Hippocampal formation (tissue), 2 donors: ENCODE data around the gene FIP1L1.
A peak's percentile ranks its signal among the peaks of the same experiment; 100 is the strongest.
"Not testable (repeated sequence)": the region's sequence is repeated elsewhere in the genome, so short reads cannot be mapped to it uniquely, and the experiment has no call there.

Source experiments
- DNase-seq, 2 donors: peaks; one replicate each; lab custom pipeline; 2025; lab: John Stamatoyannopoulos, UW

The FIP1L1 gene, protein sequence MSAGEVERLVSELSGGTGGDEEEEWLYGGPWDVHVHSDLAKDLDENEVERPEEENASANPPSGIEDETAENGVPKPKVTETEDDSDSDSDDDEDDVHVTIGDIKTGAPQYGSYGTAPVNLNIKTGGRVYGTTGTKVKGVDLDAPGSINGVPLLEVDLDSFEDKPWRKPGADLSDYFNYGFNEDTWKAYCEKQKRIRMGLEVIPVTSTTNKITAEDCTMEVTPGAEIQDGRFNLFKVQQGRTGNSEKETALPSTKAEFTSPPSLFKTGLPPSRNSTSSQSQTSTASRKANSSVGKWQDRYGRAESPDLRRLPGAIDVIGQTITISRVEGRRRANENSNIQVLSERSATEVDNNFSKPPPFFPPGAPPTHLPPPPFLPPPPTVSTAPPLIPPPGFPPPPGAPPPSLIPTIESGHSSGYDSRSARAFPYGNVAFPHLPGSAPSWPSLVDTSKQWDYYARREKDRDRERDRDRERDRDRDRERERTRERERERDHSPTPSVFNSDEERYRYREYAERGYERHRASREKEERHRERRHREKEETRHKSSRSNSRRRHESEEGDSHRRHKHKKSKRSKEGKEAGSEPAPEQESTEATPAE

DNA sequence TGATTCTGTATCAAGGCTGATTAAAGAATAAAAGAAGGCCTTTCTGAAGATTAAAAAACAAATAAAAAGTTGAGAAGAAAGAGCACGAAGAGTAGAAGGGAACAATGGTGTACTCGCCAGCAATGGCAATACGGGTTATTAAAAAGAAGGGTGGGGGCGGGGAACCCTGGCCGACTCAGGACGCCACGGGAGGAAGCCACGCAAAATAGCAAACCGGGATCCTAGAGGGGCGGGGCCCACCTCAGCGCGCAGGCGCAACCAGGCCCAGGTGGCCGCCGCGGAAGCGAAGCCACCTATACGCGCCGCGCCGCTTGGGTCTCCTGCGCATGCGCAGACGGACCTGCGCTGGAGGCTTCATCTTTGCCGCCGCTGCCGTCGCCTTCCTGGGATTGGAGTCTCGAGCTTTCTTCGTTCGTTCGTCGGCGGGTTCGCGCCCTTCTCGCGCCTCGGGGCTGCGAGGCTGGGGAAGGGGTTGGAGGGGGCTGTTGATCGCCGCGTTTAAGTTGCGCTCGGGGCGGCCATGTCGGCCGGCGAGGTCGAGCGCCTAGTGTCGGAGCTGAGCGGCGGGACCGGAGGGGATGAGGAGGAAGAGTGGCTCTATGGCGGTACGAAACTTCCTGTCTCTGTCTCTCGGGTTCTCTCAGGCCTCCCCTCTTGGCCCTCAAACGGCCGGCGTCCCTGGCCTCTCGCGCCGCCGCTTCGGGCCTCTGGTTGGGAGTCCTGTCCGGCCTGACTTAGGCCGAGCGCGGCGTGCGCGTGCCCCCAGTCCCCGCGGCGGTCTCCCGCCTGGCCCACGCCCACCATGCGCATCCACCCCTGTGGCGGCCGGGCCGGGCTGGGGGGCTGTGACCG is at the start of gene FIP1L1:
FIP1L1 (plus strand) TSS at position 323 of the 852 bp plus-strand sequence; CDS start at position 521, 198 bp downstream.
- DNase-seq = peak; percentile 75 to 84

DNA sequence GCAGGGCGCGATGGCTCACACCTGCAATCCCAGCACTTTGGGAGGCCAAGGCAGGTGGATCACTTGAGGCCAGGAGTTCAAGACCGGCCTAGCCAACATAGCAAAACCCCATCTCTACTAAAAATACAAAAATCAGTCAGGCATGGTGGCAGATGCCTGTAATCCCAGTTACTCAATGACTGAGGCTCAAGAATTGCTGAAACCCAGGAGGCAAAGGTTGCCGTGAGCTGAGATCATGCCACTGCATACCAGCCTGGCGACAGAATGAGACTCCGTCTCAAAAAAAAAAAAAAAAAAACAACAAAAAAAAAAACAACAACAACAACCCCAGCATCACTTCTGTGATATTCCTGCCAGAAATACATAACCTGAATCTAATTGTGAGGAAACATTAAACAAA is 42.5 kb upstream of the FIP1L1 start:
- DNase-seq = not testable (repeated sequence)

GRCh38 chr4:53340145-53340544 is 37.3 kb upstream of the FIP1L1 start:
- DNase-seq = not testable (repeated sequence)

DNA sequence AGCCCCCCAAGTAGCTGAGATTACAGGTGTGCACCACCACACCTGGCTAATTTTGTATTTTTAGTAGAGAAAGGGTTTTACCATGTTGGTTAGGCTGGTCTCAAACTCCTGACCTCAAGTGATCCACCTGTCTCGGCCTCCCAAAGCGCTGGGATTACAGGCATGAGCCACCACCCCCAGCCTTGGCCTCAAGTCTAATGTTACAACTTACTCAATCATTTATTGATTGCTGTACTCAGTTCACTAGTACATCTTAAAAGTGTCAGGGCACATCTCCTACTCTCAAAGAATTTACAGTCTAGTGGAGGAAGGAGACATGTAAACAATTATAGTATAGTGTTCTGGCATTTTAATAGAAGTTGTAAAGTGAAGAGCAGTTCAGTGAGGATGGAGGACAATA is 31.0 kb upstream of the FIP1L1 start:
- not testable (repeated sequence) for DNase-seq

GRCh38 chr4:53346920-53347852 is 30.3 kb upstream of the FIP1L1 start:
- DNase-seq = no peak

- DNase-seq = no peak
Measured at GRCh38 chr4:53348046-53348445, 29.4 kb upstream of the FIP1L1 start.

GRCh38 chr4:53349091-53349491 is 28.4 kb upstream of the FIP1L1 start:
- DNase-seq = no peak

- DNase-seq = no peak
Measured at GRCh38 chr4:53354012-53354722, 23.3 kb upstream of the FIP1L1 start.

DNA sequence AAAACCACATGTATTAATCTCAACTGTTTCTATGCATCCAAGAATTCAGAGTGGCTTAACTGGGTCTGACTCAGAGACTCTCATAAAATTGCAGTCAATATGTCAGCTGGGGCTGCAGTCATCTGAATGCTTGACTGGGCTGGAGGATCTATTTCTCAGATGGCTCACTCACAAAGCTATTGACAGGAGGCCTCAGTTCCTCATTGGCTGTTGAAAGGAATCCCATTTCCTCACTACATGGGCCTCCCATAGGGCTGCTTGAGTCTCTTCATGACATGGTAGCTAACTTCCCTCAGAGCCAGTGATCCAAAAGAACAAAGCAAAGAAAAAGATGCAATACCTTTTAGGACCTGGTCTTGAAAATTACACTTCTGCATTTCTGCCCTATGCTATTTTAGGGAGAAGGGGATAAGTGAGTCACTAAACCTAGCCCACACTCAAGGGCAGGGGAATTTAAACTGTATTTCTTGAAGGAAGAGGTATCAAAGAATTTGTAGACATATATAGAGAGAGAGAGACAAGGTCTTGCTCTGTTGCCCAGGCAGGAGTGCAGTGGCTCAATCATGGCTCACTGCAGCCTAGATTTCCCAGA is 21.4 kb upstream of the FIP1L1 start:
- no peak for DNase-seq

- no peak for DNase-seq
Measured at GRCh38 chr4:53361451-53361850, 16.0 kb upstream of the FIP1L1 start.

DNA sequence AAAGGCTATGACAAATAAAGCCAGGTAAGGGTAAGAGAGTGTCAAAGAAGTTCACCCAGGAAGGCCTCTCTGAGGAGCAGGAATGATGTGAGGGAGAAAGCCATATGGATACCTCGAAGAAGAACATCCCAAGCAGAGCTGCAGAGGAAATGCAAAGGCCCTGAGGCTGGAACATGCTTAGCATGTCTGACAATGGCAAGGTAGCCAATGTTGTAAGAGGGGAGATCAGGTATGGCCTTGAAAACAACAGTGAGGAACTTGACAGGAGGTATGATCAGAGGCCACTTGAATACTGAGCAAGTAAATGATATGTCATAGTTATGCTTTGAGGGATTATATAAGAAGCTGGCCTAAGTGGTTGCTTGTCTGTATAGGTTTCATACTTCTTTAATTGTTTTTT is 15.3 kb upstream of the FIP1L1 start:
- DNase-seq = no peak

DNA sequence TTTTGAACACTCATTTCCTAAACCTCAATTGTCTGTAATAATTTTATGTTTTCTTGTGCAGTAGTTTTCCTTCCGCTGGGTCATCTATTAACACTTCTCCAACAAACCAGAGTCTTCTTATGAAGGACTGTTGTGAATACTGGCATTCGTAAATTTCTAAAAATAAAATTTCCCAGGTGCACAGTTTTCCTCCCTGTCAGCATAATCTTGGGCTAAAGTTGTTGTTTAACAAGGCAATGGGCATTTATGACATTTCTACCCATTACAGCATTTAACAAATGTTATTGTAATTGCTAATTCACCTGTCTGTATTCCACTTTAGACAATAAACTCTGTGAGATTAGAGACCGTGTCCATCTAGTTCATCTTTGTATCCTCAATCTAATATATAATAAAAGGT is 12.8 kb upstream of the FIP1L1 start:
- no peak for DNase-seq

DNA sequence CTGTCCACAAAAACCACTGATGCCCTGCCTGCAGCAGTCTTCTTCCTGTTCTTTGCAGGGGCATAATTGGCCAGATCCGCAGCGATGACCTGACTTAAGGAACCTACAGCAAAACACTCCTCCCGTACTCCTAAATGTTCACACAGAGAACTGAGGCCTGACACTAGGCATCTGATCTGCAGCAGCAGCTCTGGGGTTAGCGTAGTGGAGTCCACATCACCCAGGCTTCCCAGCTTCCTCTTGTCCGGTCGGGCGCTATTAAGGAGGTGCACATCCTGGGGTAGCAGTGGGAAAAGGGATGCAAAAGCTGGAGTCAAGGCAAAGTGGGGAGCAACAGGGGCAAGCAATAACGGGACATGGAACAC is 12.3 kb upstream of the FIP1L1 start:
- DNase-seq = no peak

DNA sequence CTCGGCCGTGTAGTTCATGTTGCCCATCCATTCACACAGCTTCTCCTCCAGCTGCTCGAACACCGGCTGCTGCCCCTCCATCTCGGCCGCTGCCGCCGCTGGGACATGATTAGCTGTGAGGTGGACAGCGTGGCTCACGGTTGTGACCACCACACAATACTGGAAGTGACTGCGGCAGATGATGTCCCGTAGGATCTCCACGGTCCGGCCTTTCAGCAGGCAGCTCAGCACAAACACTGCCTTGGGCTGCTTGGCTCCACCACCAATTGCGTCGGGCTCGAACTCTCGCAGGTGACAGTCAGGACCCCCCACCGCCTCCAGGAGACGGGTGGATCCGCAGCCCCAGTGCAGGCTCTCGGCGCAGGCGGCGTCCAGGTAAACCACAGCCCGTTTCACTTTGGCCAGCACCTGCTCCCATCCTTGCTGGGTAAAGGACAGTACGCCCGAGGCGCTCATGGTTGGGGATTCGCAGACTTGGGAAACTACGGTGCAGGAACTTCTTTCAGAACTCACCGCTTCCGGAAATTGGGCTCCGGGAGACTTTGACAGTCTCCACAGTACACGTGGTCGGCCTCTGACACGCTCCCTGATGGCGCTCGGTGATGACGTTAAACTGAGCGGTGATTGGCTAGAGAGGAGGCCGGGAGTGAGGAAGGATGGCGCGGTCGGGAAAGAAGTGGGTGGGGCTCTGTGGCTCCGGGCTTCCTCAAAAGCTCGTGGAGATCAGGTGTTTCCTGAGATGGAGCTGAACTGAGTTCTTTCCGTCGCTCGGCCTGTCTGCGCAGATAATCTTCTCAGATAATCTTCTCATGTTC is 11.7 kb upstream of the FIP1L1 start, which contains the start of gene SCFD2:
SCFD2 (minus strand) TSS at position 576 of the 815 bp plus-strand sequence.
- DNase-seq = peak; percentile 96 to 97

DNA sequence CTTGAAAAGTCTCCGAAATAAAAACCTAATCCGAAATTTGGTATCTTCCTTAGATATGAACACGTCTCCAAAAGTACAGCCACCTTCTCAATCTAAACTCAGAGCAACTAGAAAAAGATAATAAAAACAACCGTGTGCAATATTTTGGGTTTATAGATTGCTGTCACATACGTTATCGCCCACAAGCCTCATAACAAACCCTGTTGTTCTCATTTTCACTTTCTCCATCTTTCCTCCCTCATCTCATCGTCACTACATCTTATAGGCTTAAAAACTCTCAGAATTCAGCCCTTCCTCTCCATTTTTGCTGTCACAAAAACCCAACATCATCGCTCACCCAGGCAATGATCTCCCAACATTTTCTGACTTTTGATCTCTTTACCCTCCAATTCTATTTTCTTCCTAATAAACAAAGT is 11.1 kb upstream of the FIP1L1 start:
- no peak for DNase-seq

DNA sequence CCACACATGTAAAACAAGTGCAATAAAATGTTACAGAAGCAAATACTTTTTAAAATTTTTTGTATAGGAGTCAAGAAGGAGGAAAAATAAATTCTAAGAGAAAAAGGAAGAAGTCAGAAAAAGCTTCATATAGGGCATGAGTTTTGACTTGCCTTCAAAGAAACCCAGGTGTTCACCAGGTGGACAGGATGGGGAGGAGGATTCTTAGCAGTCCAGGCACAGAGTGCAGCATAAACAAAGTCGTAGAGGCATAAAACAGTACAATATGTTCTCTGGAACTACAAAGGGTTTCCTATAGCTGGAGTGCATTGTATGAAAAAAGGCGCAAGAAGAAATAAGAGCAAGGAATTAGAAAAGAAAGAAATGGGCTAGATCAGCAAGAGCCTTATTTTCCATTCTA is 9.7 kb upstream of the FIP1L1 start:
- DNase-seq = no peak

DNA sequence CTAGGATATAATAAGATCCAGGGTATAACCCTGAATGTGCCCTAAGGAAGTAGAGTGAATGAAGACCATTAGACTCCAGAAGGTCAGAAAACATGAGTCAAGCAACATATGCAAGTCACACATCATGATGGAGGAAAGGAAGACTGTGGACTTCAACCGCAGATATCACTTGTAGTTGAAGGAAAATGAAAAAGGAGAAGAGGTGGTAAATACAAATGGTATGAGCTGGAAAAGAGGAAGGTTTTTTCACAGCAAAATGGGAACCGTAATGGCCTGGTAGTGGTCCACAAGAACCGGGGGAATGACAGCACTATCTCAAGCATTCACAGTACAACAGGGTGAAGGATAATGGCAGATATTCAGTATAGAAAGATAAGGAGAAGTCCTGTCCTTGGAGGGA is 6.4 kb upstream of the FIP1L1 start:
- DNase-seq = no peak

DNA sequence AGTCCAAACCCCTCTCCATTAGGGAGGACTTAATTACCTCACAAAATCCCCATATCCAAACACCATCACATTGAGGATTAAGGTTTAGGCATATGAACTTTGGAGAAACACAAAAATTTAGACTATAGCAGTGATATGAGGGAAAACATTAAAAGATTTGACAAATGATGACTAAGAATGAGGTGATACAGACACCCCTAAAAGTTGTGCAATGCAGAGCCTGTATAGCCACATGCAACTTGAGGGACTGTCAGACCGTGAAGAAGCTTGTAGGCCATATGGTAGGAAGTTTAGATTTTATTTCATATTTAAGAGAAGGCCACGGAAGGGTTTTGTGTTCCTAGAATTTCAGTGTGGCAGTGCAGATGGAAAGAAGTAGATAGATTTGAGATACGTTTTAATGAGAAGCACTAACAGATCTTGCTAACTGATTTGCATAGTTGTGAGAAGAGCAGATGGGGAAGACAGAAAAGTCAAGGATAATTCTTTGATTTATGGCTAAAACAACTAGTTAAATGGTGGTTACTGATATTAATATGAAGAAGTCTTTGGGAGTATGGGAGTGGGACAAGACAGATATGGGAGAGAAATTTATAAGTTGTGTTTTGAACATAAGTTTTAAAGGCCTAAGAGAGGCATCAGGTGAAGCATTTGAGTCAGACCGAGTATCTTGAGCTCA is 5.5 kb upstream of the FIP1L1 start:
- DNase-seq = no peak

DNA sequence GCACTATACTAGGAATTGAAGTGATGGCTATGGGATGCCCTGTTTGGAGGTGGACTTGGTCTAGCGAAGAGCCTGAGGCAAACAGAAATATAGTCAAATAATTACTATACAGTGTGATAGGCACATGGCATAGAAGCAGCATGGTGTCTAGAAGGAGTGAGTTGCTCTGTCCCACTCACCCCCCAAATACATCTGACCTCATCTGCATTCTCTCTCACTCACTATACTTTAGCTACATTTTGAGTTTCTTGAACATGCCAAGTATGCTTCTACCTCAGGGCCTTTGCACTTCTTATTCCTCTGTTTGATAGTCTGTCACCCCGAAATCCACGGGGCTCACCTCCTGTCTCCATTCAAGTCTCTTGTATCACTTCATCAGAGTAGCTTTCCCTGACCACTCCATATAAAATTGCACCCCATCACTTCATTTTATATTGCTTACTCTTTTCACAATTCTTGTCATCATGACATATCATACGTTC is 2.6 kb upstream of the FIP1L1 start:
- DNase-seq = no peak
